Fibroblast of mammary gland (primary cell): ENCODE measurements around the gene SLC1A2.

Experiments
- DNase-seq: peaks from one replicate; pipeline ENCODE4 v3.0.0-alpha.2; 2010; ENCODE audit warnings: low read depth
- H3K4me3 ChIP-seq: 2 replicates; pipeline ENCODE4 v1.5.1; 2011; ENCODE audit warnings: low read depth, mild to moderate bottlenecking, low read length, moderate library complexity; ENCODE audit not compliant: control insufficient read depth
- TF ChIP-seq, protein P1 (sequence below): conservative IDR thresholded peaks from 2 replicates; pipeline ENCODE4 v1.5.1; 2011; ENCODE audit warnings: low read depth, low read length, inconsistent platforms; ENCODE audit not compliant: control insufficient read depth, insufficient read depth

Gene SLC1A2

DNA sequence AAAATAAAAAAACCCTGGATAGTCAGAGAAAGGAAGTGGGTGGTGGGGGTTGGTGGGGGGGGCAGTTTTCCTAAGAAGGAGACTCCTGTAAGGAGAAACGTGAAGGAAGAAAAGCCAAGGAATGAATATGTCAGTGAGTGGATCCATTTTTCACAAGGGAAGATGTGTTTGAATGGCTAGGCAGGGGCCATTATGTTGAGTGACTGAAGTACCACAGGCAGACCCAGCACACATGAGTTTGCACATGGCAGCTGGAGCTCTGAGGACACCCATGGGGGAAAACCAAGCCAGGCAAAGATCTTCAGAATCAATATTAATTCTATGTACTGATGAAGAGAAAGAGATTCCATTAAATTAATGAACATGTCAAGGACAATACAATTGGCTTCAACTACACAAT lies 212.7 kb downstream of the SLC1A2 start:
- no peak for DNase-seq
- no peak overlapping the region for H3K4me3 ChIP-seq
- TF ChIP-seq, protein P1, sequence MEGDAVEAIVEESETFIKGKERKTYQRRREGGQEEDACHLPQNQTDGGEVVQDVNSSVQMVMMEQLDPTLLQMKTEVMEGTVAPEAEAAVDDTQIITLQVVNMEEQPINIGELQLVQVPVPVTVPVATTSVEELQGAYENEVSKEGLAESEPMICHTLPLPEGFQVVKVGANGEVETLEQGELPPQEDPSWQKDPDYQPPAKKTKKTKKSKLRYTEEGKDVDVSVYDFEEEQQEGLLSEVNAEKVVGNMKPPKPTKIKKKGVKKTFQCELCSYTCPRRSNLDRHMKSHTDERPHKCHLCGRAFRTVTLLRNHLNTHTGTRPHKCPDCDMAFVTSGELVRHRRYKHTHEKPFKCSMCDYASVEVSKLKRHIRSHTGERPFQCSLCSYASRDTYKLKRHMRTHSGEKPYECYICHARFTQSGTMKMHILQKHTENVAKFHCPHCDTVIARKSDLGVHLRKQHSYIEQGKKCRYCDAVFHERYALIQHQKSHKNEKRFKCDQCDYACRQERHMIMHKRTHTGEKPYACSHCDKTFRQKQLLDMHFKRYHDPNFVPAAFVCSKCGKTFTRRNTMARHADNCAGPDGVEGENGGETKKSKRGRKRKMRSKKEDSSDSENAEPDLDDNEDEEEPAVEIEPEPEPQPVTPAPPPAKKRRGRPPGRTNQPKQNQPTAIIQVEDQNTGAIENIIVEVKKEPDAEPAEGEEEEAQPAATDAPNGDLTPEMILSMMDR, result no peak

DNA sequence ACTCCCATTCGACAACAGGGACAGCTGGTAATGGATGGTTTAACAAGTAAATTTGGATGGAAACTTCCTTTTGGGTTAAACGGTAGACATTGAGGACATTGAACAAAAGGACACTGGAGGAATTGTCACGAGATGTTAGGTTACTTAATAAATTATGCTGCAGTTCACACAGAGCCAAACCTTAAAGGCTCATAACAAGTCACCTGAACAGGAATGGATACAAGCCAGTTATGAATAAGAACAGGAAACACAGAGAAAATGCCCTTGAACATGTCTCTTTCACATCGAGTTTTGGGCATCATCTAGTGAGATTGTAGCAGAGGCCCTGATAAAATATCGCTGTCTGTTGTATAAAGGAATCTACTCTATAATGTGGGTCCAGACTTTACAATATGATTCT lies 214.7 kb downstream of the SLC1A2 start:
- no peak overlapping the region for H3K4me3 ChIP-seq
- TF ChIP-seq, protein P1, result no peak
- DNase-seq, result no peak
